Gastroesophageal sphincter (tissue), 4 donors: ENCODE data around the gene FAAP20. TPM values are rescaled to one million over a fixed set of nuclear protein-coding genes. Genes with fewer than 3 reads are reported as not detected.

ENCODE experiments used
- ATAC-seq: fragments of 150-250 bp; one replicate; pipeline ENCODE4 v1.9.1; 2016; ENCODE audit warnings: mild to moderate bottlenecking, moderate library complexity
- H3K27ac ChIP-seq, 4 donors: fragments of 200-600 bp; sonication (generic) in 3 of 4; 1 replicate in 3 of 4; 2 replicates in 1 of 4; pipeline ENCODE4 v1.5.1; 2016 to 2019
- H3K27me3 ChIP-seq: fragments of 200-600 bp; sonication (generic); one replicate; pipeline ENCODE4 v1.5.1; 2019
- H3K36me3 ChIP-seq, 2 donors: fragments of 200-600 bp; sonication (generic); one replicate each; pipeline ENCODE4 v1.5.1; 2019; ENCODE audit warnings: control low read depth in 1 of 2
- H3K4me1 ChIP-seq, 3 donors: fragments of 200-600 bp; sonication (generic); 1 replicate in 2 of 3; 2 replicates in 1 of 3; pipeline ENCODE4 v1.5.1; 2016 to 2019; ENCODE audit warnings: control low read depth in 2 of 3
- H3K4me3 ChIP-seq, 2 donors: fragments of 200-600 bp; sonication (generic); one replicate each; pipeline ENCODE4 v1.5.1; 2019; ENCODE audit warnings: mild to moderate bottlenecking in 1 of 2, moderate library complexity in 1 of 2
- H3K9me3 ChIP-seq, 3 donors: fragments of 200-600 bp; sonication (generic); one replicate each; pipeline ENCODE4 v1.5.1; 2017 to 2019; ENCODE audit warnings: control low read depth in 2 of 3
- CTCF ChIP-seq, 4 experiments: fragments of 200-600 bp in 2 of 4; fragments of 450-650 bp in 2 of 4; sonication (generic) in 1 of 4; IDR thresholded peaks; one replicate each; pipeline ENCODE4 v1.5.1; 2017 to 2019; ENCODE audit warnings: antibody characterized with exemption in 4 of 4, mild to moderate bottlenecking in 2 of 4, moderate library complexity in 2 of 4
- EP300 ChIP-seq: sonication (generic); formaldehyde crosslinking; IDR thresholded peaks from one replicate; pipeline ENCODE4 v1.6.1; 2017; ENCODE audit warnings: antibody characterized with exemption, mild to moderate bottlenecking
- POLR2A ChIP-seq, 2 donors: fragments of 450-650 bp; IDR thresholded peaks; one replicate each; pipeline ENCODE4 v1.6.1; 2017; ENCODE audit warnings: antibody characterized with exemption in 2 of 2, mild to moderate bottlenecking in 2 of 2, moderate library complexity in 1 of 2
- POLR2AphosphoS5 ChIP-seq: sonication (generic); formaldehyde crosslinking; IDR thresholded peaks from one replicate; pipeline ENCODE4 v1.6.1; 2017; ENCODE audit warnings: antibody characterized with exemption
- WGBS, 2 donors: methylation state at CpG; one replicate each; pipeline ENCODE4 v1.1.5; 2018; ENCODE audit warnings: low coverage in 1 of 2; 5-methylcytosine and 5-hydroxymethylcytosine counted together
- total RNA-seq, 4 donors: library from RNA; depleted of rRNA; stranded (reverse); fragments of >200 nt; gene quantifications; one replicate each; pipeline ENCODE4 v1.1.0, GENCODE V29; 2016

FAAP20 gene
- total RNA-seq, 4 donors from 2014 or later: 25.8 to 51.1 (median 43.3) TPM

GRCh38 chr1:2168090-2168489 lies 26.5 kb downstream of the FAAP20 start:
- Histone ChIP-seq H3K4me3 (no peak overlapping the region), H3K27ac (no peak overlapping the region), H3K4me1 (no peaks in the 10 kb centered on the region), H3K9me3 (no peaks in the 10 kb centered on the region), H3K36me3 (no peaks in the 10 kb centered on the region), H3K27me3 (peaks cover 5% of the 10 kb centered on the region)
- no peak for ATAC-seq
- TF ChIP-seq EP300: no peak
- WGBS, 2 donors: 87 to 95% methylated on average over 5 to 11 of the region's 13 CpGs

- no peak for TF ChIP-seq EP300
- TF ChIP-seq POLR2AphosphoS5: no peak
- no peak for TF ChIP-seq CTCF (IDR thresholded peaks at IDR 0.05)
- TF ChIP-seq POLR2A (IDR thresholded peaks at IDR 0.05): no peak
- Histone ChIP-seq H3K27ac (no peak overlapping the region), H3K9me3 (no peaks in the 10 kb centered on the region), H3K4me3 (no peak overlapping the region), H3K27me3 (peaks cover 5% of the 10 kb centered on the region), H3K4me1 (no peaks in the 10 kb centered on the region), H3K36me3 (no peaks in the 10 kb centered on the region)
- WGBS, 2 donors: no CpG with 5 or more reads among the region's 10 CpGs
- no peak for ATAC-seq
Measured at GRCh38 chr1:2166695-2167094, 27.9 kb downstream of the FAAP20 start.

- Histone ChIP-seq H3K27me3 (peaks cover 5% of the 10 kb centered on the region), H3K36me3 (no peaks in the 10 kb centered on the region), H3K9me3 (no peaks in the 10 kb centered on the region), H3K4me1 (no peaks in the 10 kb centered on the region), H3K4me3 (no peak overlapping the region), H3K27ac (no peak overlapping the region)
- 94% methylated on average over 3 of the region's 14 CpGs; no CpG with 5 or more reads in 1 of the 2 donors for WGBS, 2 donors
- no peak for TF ChIP-seq EP300
- TF ChIP-seq CTCF (IDR thresholded peaks at IDR 0.05): no peak
- TF ChIP-seq POLR2A (IDR thresholded peaks at IDR 0.05): no peak
- TF ChIP-seq POLR2AphosphoS5: no peak
- ATAC-seq: no peak
Measured at GRCh38 chr1:2166254-2166653, 28.3 kb downstream of the FAAP20 start.

GRCh38 chr1:2165646-2166045 lies 28.9 kb downstream of the FAAP20 start:
- Histone ChIP-seq H3K27ac (no peak overlapping the region), H3K4me1 (no peaks in the 10 kb centered on the region), H3K27me3 (peaks cover 5% of the 10 kb centered on the region), H3K9me3 (no peaks in the 10 kb centered on the region), H3K36me3 (no peaks in the 10 kb centered on the region), H3K4me3 (no peak overlapping the region)
- ATAC-seq: no peak
- 100% methylated on average over 1 of the region's 19 CpGs; no CpG with 5 or more reads in 1 of the 2 donors for WGBS, 2 donors
- TF ChIP-seq POLR2A (IDR thresholded peaks at IDR 0.05): no peak

- H3K4me1 ChIP-seq: no peaks in the 10 kb centered on the region
- H3K36me3 ChIP-seq: no peaks in the 10 kb centered on the region
- peaks cover 5% of the 10 kb centered on the region for H3K27me3 ChIP-seq
- 100% methylated on average over 1 of the region's 7 CpGs; no CpG with 5 or more reads in 1 of the 2 donors for WGBS, 2 donors
- no peak for TF ChIP-seq EP300
- no peak for TF ChIP-seq CTCF (IDR thresholded peaks at IDR 0.05)
- no peak for TF ChIP-seq POLR2AphosphoS5
- TF ChIP-seq POLR2A (IDR thresholded peaks at IDR 0.05): no peak
- no peaks in the 10 kb centered on the region for H3K9me3 ChIP-seq
- no peak overlapping the region for H3K4me3 ChIP-seq
- no peak overlapping the region for H3K27ac ChIP-seq
- no peak for ATAC-seq
Measured at GRCh38 chr1:2163205-2163604, 31.4 kb downstream of the FAAP20 start.

- Histone ChIP-seq H3K9me3 (no peaks in the 10 kb centered on the region), H3K4me1 (no peaks in the 10 kb centered on the region), H3K27ac (no peak overlapping the region), H3K36me3 (no peaks in the 10 kb centered on the region), H3K4me3 (no peak overlapping the region), H3K27me3 (no peaks in the 10 kb centered on the region)
- TF ChIP-seq POLR2A (IDR thresholded peaks at IDR 0.05): no peak
- no peak for TF ChIP-seq POLR2AphosphoS5
- TF ChIP-seq EP300: no peak
- TF ChIP-seq CTCF (IDR thresholded peaks at IDR 0.05): no peak
- ATAC-seq: no peak
- WGBS, 2 donors: 76% methylated on average over 6 of the region's 34 CpGs; no CpG with 5 or more reads in 1 of the 2 donors
Measured at GRCh38 chr1:2160451-2161300, 33.9 kb downstream of the FAAP20 start.
